Omental fat pad (tissue), 4 donors: ENCODE data around the gene AQP12B. TPM values are rescaled to one million over a fixed set of nuclear protein-coding genes. Genes with fewer than 3 reads are reported as not detected.

ENCODE experiments used
- ATAC-seq: fragments of 150-250 bp; one replicate; pipeline ENCODE4 v1.9.1; 2016; ENCODE audit warnings: mild to moderate bottlenecking, moderate library complexity; ENCODE audit not compliant: low FRiP score
- DNase-seq: peaks from one replicate; pipeline ENCODE4 v3.0.0-alpha.2; 2019; ENCODE audit warnings: low spot score
- CTCF ChIP-seq, 3 donors: fragments of 450-650 bp; IDR thresholded peaks; one replicate each; pipeline ENCODE4 v1.5.1; 2016 to 2017; ENCODE audit warnings: antibody characterized with exemption in 3 of 3, mild to moderate bottlenecking in 3 of 3, moderate library complexity in 2 of 3
- small RNA-seq: library from RNA; depleted of rRNA; stranded (forward); fragments of <200 nt; gene quantifications from one replicate; pipeline ENCODE3, GENCODE V24; 2016
- total RNA-seq, 4 donors: library from RNA; depleted of rRNA; stranded (reverse); fragments of >200 nt; gene quantifications; one replicate each; pipeline ENCODE4 v1.1.0, GENCODE V29; 2016

The AQP12B gene
- total RNA-seq, 4 donors from 2014 or later: not detected

GRCh38 chr2:240628507-240628807 lies 54.2 kb downstream of the AQP12B start:
- DNase-seq (no peak), ATAC-seq (no peak)
- no peak for TF ChIP-seq CTCF (IDR thresholded peaks at IDR 0.05)

- no peak for TF ChIP-seq CTCF (IDR thresholded peaks at IDR 0.05)
- no peak for DNase-seq
- no peak for ATAC-seq
Observed at GRCh38 chr2:240627736-240628506, 54.8 kb downstream of the AQP12B start.

- ATAC-seq (no peak), DNase-seq (no peak)
- TF ChIP-seq CTCF (IDR thresholded peaks at IDR 0.05): no peak
Observed at GRCh38 chr2:240626531-240627300, 56.0 kb downstream of the AQP12B start.

Small RNAs within 50 kb of the gene (small RNA-seq; reads per million reads assigned to genes)
- gene AC011298.3: not detected

Other genes starting within 250 kb of the AQP12B start
- 10 to 100 TPM; 33.6 to 91.4 (median 39.5) TPM for gene GPC1, start 247.2 kb downstream of the AQP12B start, total RNA-seq
- gene ANKMY1, start 124.9 kb downstream of the AQP12B start, total RNA-seq: 10 to 100 TPM in 3 of 4 donors, 1 to 10 TPM in 1; 8.3 to 23.2 (median 16.7) TPM
- 1 to 10 TPM; 3.3 to 5.5 (median 4.7) TPM for gene DUSP28, start 122.5 kb downstream of the AQP12B start, total RNA-seq
- gene RNPEPL1, start 114.4 kb downstream of the AQP12B start, total RNA-seq: 10 to 100 TPM; 41.6 to 97.4 (median 71.8) TPM
- gene CAPN10, start 96.2 kb downstream of the AQP12B start, total RNA-seq: 10 to 100 TPM; 11.6 to 22.6 (median 17.7) TPM
- gene GPR35, start 57.4 kb downstream of the AQP12B start, total RNA-seq: 1 to 10 TPM; 1.3 to 2.4 (median 1.9) TPM
- gene AQP12A, start 9.0 kb upstream of the AQP12B start, total RNA-seq: not detected
- gene KIF1A, start 137.3 kb upstream of the AQP12B start, total RNA-seq: under 1 TPM in 2 of 4 donors, not detected in 2; 0.19 to 0.60 TPM
- 1 to 10 TPM in 1 of 4 donors, under 1 TPM in 1, not detected in 2; 0.56 to 1.4 TPM for gene AGXT, start 185.9 kb upstream of the AQP12B start, total RNA-seq
- not detected for gene MAB21L4, start 213.3 kb upstream of the AQP12B start, total RNA-seq
- gene CROCC2, start 223.5 kb upstream of the AQP12B start, total RNA-seq: under 1 TPM in 2 of 4 donors, not detected in 2; 0.06 to 0.12 TPM